H9 (cell line): ENCODE results near the gene BCAT1. TPM values are rescaled to one million over a fixed set of nuclear protein-coding genes. Genes with fewer than 3 reads are reported as not detected.

Experiments used
- DNase-seq: peaks from one replicate; pipeline ENCODE4 v3.0.0-alpha.2; 2017
- H2AFZ ChIP-seq: one replicate; pipeline ENCODE4 v1.6.1; 2013; ENCODE audit warnings: mild to moderate bottlenecking, low read length, control low read depth, moderate library complexity
- H2AK5ac ChIP-seq: 2 replicates; pipeline ENCODE4 v1.6.1; 2013; ENCODE audit warnings: low read length, control low read depth, mixed read lengths; ENCODE audit not compliant: insufficient read length
- H2BK120ac ChIP-seq: one replicate; pipeline ENCODE4 v1.6.1; 2013; ENCODE audit warnings: low read depth, mild to moderate bottlenecking, low read length, control low read depth, inconsistent platforms; ENCODE audit not compliant: poor library complexity, severe bottlenecking
- H2BK12ac ChIP-seq: 2 replicates; pipeline ENCODE4 v1.6.1; 2013; ENCODE audit warnings: low read length, control low read depth, mixed read lengths, low read depth; ENCODE audit not compliant: insufficient read length
- H2BK15ac ChIP-seq: 2 replicates; pipeline ENCODE4 v1.6.1; 2013; ENCODE audit warnings: low read depth, low read length, control low read depth
- H2BK20ac ChIP-seq: one replicate; pipeline ENCODE4 v1.6.1; 2013; ENCODE audit warnings: low read depth, mild to moderate bottlenecking, low read length, control low read depth, inconsistent platforms; ENCODE audit not compliant: poor library complexity, severe bottlenecking
- H2BK5ac ChIP-seq: 2 replicates; pipeline ENCODE4 v1.6.1; 2013; ENCODE audit warnings: low read length, control low read depth, mixed read lengths; ENCODE audit not compliant: insufficient read length
- H3K14ac ChIP-seq: 2 replicates; pipeline ENCODE4 v1.6.1; 2013; ENCODE audit warnings: low read length, control low read depth; ENCODE audit not compliant: insufficient read depth
- H3K18ac ChIP-seq: 2 replicates; pipeline ENCODE4 v1.6.1; 2013; ENCODE audit warnings: low read depth, mild to moderate bottlenecking, mixed read lengths, low read length, control low read depth; ENCODE audit not compliant: insufficient read length
- H3K23ac ChIP-seq: 2 replicates; pipeline ENCODE4 v1.6.1; 2013; ENCODE audit warnings: low read length, control low read depth, mixed read lengths, low read depth; ENCODE audit not compliant: insufficient read length
- H3K23me2 ChIP-seq: 2 replicates; pipeline ENCODE4 v1.6.1; 2013; ENCODE audit warnings: low read depth, mild to moderate bottlenecking, mixed read lengths, low read length, control low read depth; ENCODE audit not compliant: insufficient read length, poor library complexity, severe bottlenecking
- H3K27ac ChIP-seq: 2 replicates; pipeline ENCODE4 v1.5.1; 2013; ENCODE audit warnings: low read length, control low read depth, mixed read lengths, low read depth; ENCODE audit not compliant: insufficient read length
- H3K27me3 ChIP-seq: 2 replicates; pipeline ENCODE4 v1.6.1; 2013; ENCODE audit warnings: low read length, control low read depth, inconsistent platforms; ENCODE audit not compliant: insufficient read depth
- H3K4ac ChIP-seq: 2 replicates; pipeline ENCODE4 v1.6.1; 2013; ENCODE audit warnings: low read depth, mild to moderate bottlenecking, control low read depth, inconsistent platforms, low read length, moderate library complexity
- H3K4me1 ChIP-seq: 2 replicates; pipeline ENCODE4 v1.6.1; 2013; ENCODE audit warnings: low read length, control low read depth, inconsistent platforms; ENCODE audit not compliant: insufficient read depth
- H3K4me2 ChIP-seq: 2 replicates; pipeline ENCODE4 v1.6.1; 2013; ENCODE audit warnings: low read length, control low read depth, mixed read lengths; ENCODE audit not compliant: insufficient read length, insufficient read depth
- H3K56ac ChIP-seq: 2 replicates; pipeline ENCODE4 v1.6.1; 2013; ENCODE audit warnings: low read depth, mild to moderate bottlenecking, mixed read lengths, low read length, control low read depth; ENCODE audit not compliant: insufficient read length
- H3K79me1 ChIP-seq: 2 replicates; pipeline ENCODE4 v1.6.1; 2013; ENCODE audit warnings: low read depth, mild to moderate bottlenecking, moderate library complexity, low read length, control low read depth, inconsistent platforms; ENCODE audit not compliant: insufficient read depth, poor library complexity, severe bottlenecking
- H3K79me2 ChIP-seq: 2 replicates; pipeline ENCODE4 v1.6.1; 2013; ENCODE audit warnings: low read length, control low read depth, inconsistent platforms; ENCODE audit not compliant: insufficient read depth
- H3K9ac ChIP-seq: 2 replicates; pipeline ENCODE4 v1.6.1; 2013; ENCODE audit warnings: low read length, control low read depth, mixed read lengths; ENCODE audit not compliant: insufficient read length; ENCODE audit errors: extremely low read depth
- H3K9me3 ChIP-seq: one replicate; pipeline ENCODE4 v1.6.1; 2013; ENCODE audit warnings: low read depth, low read length, inconsistent platforms; ENCODE audit not compliant: control insufficient read depth
- H3T11ph ChIP-seq: one replicate; pipeline ENCODE4 v1.6.1; 2013; ENCODE audit warnings: mild to moderate bottlenecking, low read length, control low read depth, inconsistent platforms
- H4K20me1 ChIP-seq: one replicate; pipeline ENCODE4 v1.6.1; 2013; ENCODE audit not compliant: control insufficient read depth, insufficient read length, insufficient read depth
- H4K5ac ChIP-seq: 2 replicates; pipeline ENCODE4 v1.6.1; 2013; ENCODE audit warnings: low read depth, mild to moderate bottlenecking, mixed read lengths, low read length, control low read depth; ENCODE audit not compliant: insufficient read length
- H4K8ac ChIP-seq: replicated peaks from 2 replicates; pipeline ENCODE4 v1.6.1; 2013; ENCODE audit warnings: low read length, control low read depth, mixed read lengths, low read depth; ENCODE audit not compliant: insufficient read length
- H4K91ac ChIP-seq: 2 replicates; pipeline ENCODE4 v1.6.1; 2013; ENCODE audit warnings: low read depth, mild to moderate bottlenecking, moderate library complexity, mixed read lengths, low read length, control low read depth; ENCODE audit not compliant: insufficient read length
- H3K27ac Mint-ChIP-seq, 3 experiments: 2 replicates in 2 of 3; 3 replicates in 1 of 3; pipeline ENCODE4 v1.8.0; 2020 to 2021; ENCODE audit warnings: mixed read lengths in 3 of 3, mild to moderate bottlenecking in 1 of 3, moderate library complexity in 1 of 3
- H3K27me3 Mint-ChIP-seq: 2 replicates; pipeline ENCODE4 v1.8.0; 2021; ENCODE audit warnings: low read depth, mild to moderate bottlenecking, moderate library complexity, mixed read lengths
- H3K36me3 Mint-ChIP-seq, 3 experiments: 2 replicates in 2 of 3; 3 replicates in 1 of 3; pipeline ENCODE4 v1.8.0; 2020 to 2021; ENCODE audit warnings: low read depth in 3 of 3, mixed read lengths in 3 of 3; ENCODE audit not compliant: insufficient read depth in 1 of 3
- H3K4me1 Mint-ChIP-seq, 2 experiments: 2 replicates each; pipeline ENCODE4 v1.8.0; 2020; ENCODE audit warnings: mixed read lengths in 2 of 2
- H3K4me3 Mint-ChIP-seq, 2 experiments: 2 replicates in 1 of 2; 3 replicates in 1 of 2; pipeline ENCODE4 v1.8.0; 2020 to 2021; ENCODE audit warnings: mild to moderate bottlenecking in 2 of 2, mixed read lengths in 2 of 2, moderate library complexity in 1 of 2
- H3K9me3 Mint-ChIP-seq, 2 experiments: 2 replicates in 1 of 2; 3 replicates in 1 of 2; pipeline ENCODE4 v1.8.0; 2020; ENCODE audit warnings: mild to moderate bottlenecking in 2 of 2, mixed read lengths in 2 of 2, moderate library complexity in 1 of 2
- CTCF ChIP-seq: fragments of 200-600 bp; sonication (generic); conservative IDR thresholded peaks from 3 replicates; pipeline ENCODE4 v1.8.0; 2021; ENCODE audit warnings: antibody characterized with exemption, mild to moderate bottlenecking
- total RNA-seq: library from RNA; stranded (reverse); gene quantifications from 2 replicates; pipeline ENCODE4 v1.2.1, GENCODE V29; 2021

Gene BCAT1
- total RNA-seq, 1 experiment from 2014 or later: 244 TPM

- no peak for TF ChIP-seq CTCF
- peaks cover 21% of the 10 kb centered on the region for H3K4me1 ChIP-seq
Observed at GRCh38 chr12:24945845-24946244, 3.1 kb downstream of the BCAT1 start.

More at GRCh38 chr12:24945845-24946244, 3.1 kb downstream of the BCAT1 start:
- Mint-ChIP-seq H3K9me3 (no peaks in the 10 kb centered on the region), H3K27me3 (no peaks in the 10 kb centered on the region), H3K27ac (peak overlapping the region; percentile 88 to 99 (median 91)), H3K36me3 (peaks cover 24 to 34% (median 34%) of the 10 kb centered on the region in 3 experiments), H3K4me1 (peaks cover 62 to 72% of the 10 kb centered on the region in 2 experiments), H3K4me3 (peak overlapping the region; percentile 63 to 93)
- Histone ChIP-seq H2BK120ac (no peak overlapping the region), H4K91ac (no peak overlapping the region), H3K18ac (no peak overlapping the region), H2BK15ac (no peak overlapping the region), H3K23me2 (peaks cover 16% of the 10 kb centered on the region), H3K4me2 (no peak overlapping the region), H3K27ac (no peak overlapping the region), H3K56ac (no peak overlapping the region), H3K4ac (no peak overlapping the region), H3K79me2 (peaks cover 46% of the 10 kb centered on the region), H2BK20ac (no peak overlapping the region), H3T11ph (no peak overlapping the region), H2BK5ac (no peak overlapping the region), H4K8ac (no peak overlapping the region), H2BK12ac (no peak overlapping the region), H4K20me1 (no peaks in the 10 kb centered on the region), H3K79me1 (peaks cover 2% of the 10 kb centered on the region), H2AFZ (no peak overlapping the region), H3K14ac (no peak overlapping the region), H3K27me3 (no peaks in the 10 kb centered on the region), H3K9ac (no peak overlapping the region), H3K23ac (no peak overlapping the region), H4K5ac (no peak overlapping the region), H3K9me3 (no peaks in the 10 kb centered on the region), H2AK5ac (no peak overlapping the region)
- no peak for DNase-seq
